Chondrocyte (in vitro differentiated cells): ENCODE results near the gene DDX47. TPM values are rescaled to one million over a fixed set of nuclear protein-coding genes. Genes with fewer than 3 reads are reported as not detected.
"Not testable (repeated sequence)": the region's sequence is repeated elsewhere in the genome, so short reads cannot be mapped to it uniquely, and the experiment has no call there.

Experiments used
- DNase-seq: peaks from one replicate; pipeline ENCODE4 v3.0.0; 2021; ENCODE audit warnings: mixed read lengths, low spot score
- H3K27ac Mint-ChIP-seq: one replicate; pipeline ENCODE4 v1.8.0; 2021; ENCODE audit warnings: mild to moderate bottlenecking, moderate library complexity, mixed read lengths; ENCODE audit not compliant: unreplicated experiment
- H3K27me3 Mint-ChIP-seq: 2 replicates; pipeline ENCODE4 v1.8.0; 2021; ENCODE audit warnings: low read depth, mixed read lengths
- H3K36me3 Mint-ChIP-seq: 2 replicates; pipeline ENCODE4 v1.8.0; 2021; ENCODE audit warnings: low read depth, mixed read lengths
- H3K4me1 Mint-ChIP-seq: 2 replicates; pipeline ENCODE4 v1.8.0; 2021; ENCODE audit warnings: low read depth, mild to moderate bottlenecking, mixed read lengths
- H3K4me3 Mint-ChIP-seq: one replicate; pipeline ENCODE4 v1.8.0; 2021; ENCODE audit warnings: mild to moderate bottlenecking, moderate library complexity, mixed read lengths; ENCODE audit not compliant: unreplicated experiment
- H3K9me3 Mint-ChIP-seq: 2 replicates; pipeline ENCODE4 v1.8.0; 2021; ENCODE audit warnings: low read depth, mixed read lengths
- total RNA-seq: library from RNA; stranded (reverse); gene quantifications from 3 replicates; pipeline ENCODE4 v1.2.1, GENCODE V29; 2021
- TF ChIP-seq, protein P1 (sequence below): fragments of 200-600 bp; sonication (generic); IDR thresholded peaks from 2 replicates; pipeline ENCODE4 v1.5.0; 2021; ENCODE audit warnings: antibody characterized with exemption, mild to moderate bottlenecking, moderate library complexity

Gene DDX47
- total RNA-seq, 1 donor from 2014 or later = 39.3 TPM

DNA sequence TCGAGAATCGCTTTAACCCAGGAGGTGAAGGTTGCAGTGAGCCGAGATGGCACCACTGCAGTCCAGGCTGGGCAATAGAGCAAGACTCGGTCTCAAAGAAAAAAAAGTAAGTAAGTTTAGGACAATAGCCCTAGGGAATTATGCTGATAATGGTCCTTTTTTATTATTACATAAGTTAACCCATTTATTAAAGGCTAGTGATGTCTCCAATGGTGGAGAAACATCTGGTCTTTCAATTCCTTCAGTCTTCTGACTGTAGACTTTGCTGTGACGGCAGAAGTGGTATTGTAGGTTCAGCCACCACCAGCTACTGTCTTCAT lies 27.4 kb downstream of the DDX47 start:
- no peaks in the 10 kb centered on the region for H3K27me3 Mint-ChIP-seq
- no peak for DNase-seq
- H3K36me3 Mint-ChIP-seq = no peaks in the 10 kb centered on the region
- H3K27ac Mint-ChIP-seq = no peak overlapping the region
- peaks cover 39% of the 10 kb centered on the region for H3K4me1 Mint-ChIP-seq
- TF ChIP-seq, protein P1, sequence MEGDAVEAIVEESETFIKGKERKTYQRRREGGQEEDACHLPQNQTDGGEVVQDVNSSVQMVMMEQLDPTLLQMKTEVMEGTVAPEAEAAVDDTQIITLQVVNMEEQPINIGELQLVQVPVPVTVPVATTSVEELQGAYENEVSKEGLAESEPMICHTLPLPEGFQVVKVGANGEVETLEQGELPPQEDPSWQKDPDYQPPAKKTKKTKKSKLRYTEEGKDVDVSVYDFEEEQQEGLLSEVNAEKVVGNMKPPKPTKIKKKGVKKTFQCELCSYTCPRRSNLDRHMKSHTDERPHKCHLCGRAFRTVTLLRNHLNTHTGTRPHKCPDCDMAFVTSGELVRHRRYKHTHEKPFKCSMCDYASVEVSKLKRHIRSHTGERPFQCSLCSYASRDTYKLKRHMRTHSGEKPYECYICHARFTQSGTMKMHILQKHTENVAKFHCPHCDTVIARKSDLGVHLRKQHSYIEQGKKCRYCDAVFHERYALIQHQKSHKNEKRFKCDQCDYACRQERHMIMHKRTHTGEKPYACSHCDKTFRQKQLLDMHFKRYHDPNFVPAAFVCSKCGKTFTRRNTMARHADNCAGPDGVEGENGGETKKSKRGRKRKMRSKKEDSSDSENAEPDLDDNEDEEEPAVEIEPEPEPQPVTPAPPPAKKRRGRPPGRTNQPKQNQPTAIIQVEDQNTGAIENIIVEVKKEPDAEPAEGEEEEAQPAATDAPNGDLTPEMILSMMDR = no peak
- no peaks in the 10 kb centered on the region for H3K9me3 Mint-ChIP-seq
- no peak overlapping the region for H3K4me3 Mint-ChIP-seq

DNA sequence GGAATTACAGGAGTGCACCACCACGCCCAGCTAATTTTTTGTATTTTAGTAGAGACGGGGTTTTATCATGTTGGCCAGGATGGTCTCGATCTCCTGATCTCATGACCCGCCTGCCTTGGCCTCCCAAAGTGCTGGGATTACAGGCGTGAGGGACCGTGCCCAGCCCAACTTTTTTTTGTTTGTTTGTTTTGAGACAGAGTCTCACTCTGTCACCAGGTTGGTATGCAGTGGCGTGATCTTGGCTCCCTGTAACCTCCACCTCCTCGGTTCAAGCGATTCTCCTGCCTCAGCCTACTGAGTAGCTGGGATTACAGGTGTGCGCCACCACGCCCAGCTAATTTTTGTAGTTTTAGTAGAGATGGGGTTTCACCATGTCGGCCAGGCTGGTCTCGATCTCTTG lies 28.3 kb downstream of the DDX47 start:
- H3K4me3 Mint-ChIP-seq, H3K27me3 Mint-ChIP-seq, H3K9me3 Mint-ChIP-seq, H3K27ac Mint-ChIP-seq, DNase-seq, H3K36me3 Mint-ChIP-seq: not testable (repeated sequence)
- peaks cover 48% of the 10 kb centered on the region for H3K4me1 Mint-ChIP-seq

DNA sequence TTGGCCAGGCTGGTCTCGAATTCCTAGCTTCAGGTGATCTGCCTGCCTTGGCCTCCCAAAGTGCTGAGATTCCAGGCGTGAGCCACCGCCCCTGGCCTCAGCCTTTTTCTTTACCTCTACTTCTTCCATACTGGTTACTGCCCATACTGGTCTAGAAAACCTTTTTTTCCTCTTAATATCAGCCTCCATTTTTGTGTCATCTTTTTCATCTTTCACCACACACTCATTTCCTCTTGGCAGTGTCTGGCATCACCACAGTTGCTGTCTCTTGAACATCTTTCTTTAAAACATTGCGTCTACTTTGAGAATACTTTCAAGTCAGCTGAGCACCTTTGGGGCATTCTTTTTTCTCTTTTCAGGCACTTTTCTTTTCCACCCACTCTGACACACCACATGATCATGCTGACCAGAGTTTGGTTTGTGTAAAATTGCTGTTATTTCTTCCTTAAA lies 32.7 kb downstream of the DDX47 start:
- Mint-ChIP-seq H3K4me1 (peaks cover 19% of the 10 kb centered on the region), H3K4me3 (no peak overlapping the region), H3K36me3 (no peaks in the 10 kb centered on the region), H3K27ac (peak overlapping the region; percentile 57), H3K9me3 (peaks cover 2% of the 10 kb centered on the region), H3K27me3 (no peaks in the 10 kb centered on the region)
- TF ChIP-seq, protein P1 = no peak
- DNase-seq = no peak

DNA sequence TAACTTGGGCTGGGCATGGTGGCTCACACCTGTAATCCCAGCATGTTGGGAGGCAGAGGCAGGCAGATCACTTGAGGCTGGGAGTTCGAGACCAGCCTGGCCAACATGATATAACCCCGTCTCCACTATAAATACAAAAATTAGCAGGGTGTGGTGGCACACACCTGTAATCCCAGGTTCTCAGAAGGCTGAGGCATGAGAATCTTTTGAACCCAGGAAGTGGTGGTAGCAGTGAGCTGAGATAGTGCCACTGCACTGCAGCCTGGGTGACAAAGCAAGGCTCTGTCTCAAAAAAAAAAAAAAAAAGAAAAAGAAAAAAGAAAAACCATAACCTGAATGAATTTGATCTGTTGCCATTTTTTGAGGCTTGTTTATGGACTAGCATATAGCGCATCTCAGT lies 33.6 kb downstream of the DDX47 start:
- peaks cover 19% of the 10 kb centered on the region for H3K4me1 Mint-ChIP-seq
- not testable (repeated sequence) for H3K36me3 Mint-ChIP-seq, H3K4me3 Mint-ChIP-seq, H3K27ac Mint-ChIP-seq, H3K9me3 Mint-ChIP-seq, DNase-seq, H3K27me3 Mint-ChIP-seq

DNA sequence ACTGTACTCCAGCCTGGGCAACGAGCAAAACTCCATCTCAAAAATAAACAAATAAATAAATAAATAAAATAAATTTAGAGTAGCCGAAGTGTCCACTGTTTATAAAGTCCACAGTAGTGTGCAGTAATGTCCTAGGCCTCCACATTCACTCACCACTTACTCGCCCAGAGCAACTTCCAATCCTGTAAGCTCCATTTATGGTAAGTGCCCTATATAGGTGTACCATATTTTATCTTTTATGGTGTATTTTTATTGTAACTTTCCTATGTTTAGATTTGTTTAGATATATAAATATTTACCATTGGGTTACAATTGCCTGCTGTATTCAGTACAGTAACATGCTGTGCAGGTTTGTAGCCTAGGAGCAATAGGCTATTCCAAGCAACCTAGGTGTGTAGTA lies 40.3 kb downstream of the DDX47 start:
- Mint-ChIP-seq H3K4me3 (no peak overlapping the region), H3K36me3 (no peaks in the 10 kb centered on the region), H3K27ac (no peak overlapping the region), H3K9me3 (peaks cover 5% of the 10 kb centered on the region), H3K27me3 (no peaks in the 10 kb centered on the region), H3K4me1 (no peaks in the 10 kb centered on the region)
- no peak for DNase-seq
- TF ChIP-seq, protein P1 = no peak

DNA sequence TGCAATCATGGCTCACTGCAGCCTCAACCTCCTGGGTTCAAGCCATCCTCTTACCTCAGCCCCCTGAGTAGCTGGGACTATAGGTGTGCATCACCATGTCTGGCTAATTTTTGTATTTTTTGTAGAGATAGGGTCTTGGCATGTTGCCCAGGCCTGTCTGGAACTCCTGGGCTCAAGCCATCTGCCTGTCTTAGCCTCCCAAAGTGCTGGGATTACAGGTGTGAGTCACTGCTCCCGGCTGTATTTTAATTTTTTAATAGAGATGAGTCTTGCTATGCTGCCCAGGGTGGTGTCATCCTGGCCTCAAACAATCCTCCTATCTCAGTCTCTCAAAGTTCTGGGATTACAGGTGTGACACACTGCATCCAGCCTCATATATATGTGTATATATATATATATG lies 46.5 kb downstream of the DDX47 start:
- no peak overlapping the region for H3K4me3 Mint-ChIP-seq
- H3K27ac Mint-ChIP-seq = no peak overlapping the region
- H3K9me3 Mint-ChIP-seq = no peaks in the 10 kb centered on the region
- H3K27me3 Mint-ChIP-seq = no peaks in the 10 kb centered on the region
- TF ChIP-seq, protein P1 = no peak
- no peak for DNase-seq
- H3K36me3 Mint-ChIP-seq = no peaks in the 10 kb centered on the region
- H3K4me1 Mint-ChIP-seq = no peaks in the 10 kb centered on the region
